ENCODE measurements around the gene FGGY. TPM values are rescaled to one million over a fixed set of nuclear protein-coding genes. Genes with fewer than 3 reads are reported as not detected.
"Not testable (repeated sequence)": the region's sequence is repeated elsewhere in the genome, so short reads cannot be mapped to it uniquely, and the experiment has no call there.

The FGGY gene
- total and polyA plus RNA-seq, 2 donors = 16.6 to 36.9 TPM

DNA sequence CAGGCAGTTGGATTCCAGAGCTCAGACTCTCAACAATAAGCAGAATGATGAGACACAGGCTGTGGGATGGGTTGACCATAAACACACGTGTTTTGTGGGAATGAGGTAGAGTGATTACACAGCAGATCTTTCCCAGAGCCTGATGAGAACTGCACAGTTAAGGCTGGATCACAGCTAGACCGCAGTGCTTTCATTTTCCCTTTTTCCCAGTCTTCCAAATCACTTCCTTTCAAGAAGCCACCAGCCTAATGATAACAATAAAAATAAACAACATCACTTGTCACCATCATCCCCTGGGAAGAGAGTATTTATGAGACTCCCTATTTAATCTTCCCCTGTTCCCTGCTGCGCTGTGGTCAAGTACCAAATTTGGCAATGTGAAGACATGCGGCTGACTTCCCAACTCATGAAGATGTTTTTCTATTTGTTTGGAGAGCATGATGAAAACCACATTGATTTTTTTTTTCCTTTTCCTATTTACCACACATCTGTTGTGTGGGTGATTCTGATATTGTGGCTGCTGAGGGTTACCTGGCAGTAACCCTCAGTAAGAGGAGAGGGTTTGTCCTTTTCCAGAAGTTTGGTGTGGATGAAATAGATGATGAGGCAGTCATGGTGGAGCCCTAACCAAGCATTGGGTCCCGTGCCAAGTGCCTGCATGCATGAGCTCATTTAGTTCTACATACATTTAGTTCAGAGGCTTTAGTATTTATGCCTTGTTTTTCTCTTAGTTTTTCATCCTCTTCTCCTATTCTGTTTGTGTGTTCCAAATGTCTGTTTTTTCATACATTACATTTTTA is 268.9 kb downstream of the FGGY start:
- no peaks in the 10 kb centered on the region for H3K36me3 ChIP-seq (ENCODE audit: insufficient read depth)
- peak overlapping the region; percentile 48 for H3K27ac ChIP-seq (ENCODE audit: low read depth)
- DNase-seq (ENCODE audit: extremely low spot score) = no peak
- H3K4me1 ChIP-seq (ENCODE audit: insufficient read depth) = no peaks in the 10 kb centered on the region
- H3K4me3 ChIP-seq (ENCODE audit: low read depth, low read length) = no peak overlapping the region
- 47% methylated on average over 5 of the region's 5 CpGs for WGBS

DNA sequence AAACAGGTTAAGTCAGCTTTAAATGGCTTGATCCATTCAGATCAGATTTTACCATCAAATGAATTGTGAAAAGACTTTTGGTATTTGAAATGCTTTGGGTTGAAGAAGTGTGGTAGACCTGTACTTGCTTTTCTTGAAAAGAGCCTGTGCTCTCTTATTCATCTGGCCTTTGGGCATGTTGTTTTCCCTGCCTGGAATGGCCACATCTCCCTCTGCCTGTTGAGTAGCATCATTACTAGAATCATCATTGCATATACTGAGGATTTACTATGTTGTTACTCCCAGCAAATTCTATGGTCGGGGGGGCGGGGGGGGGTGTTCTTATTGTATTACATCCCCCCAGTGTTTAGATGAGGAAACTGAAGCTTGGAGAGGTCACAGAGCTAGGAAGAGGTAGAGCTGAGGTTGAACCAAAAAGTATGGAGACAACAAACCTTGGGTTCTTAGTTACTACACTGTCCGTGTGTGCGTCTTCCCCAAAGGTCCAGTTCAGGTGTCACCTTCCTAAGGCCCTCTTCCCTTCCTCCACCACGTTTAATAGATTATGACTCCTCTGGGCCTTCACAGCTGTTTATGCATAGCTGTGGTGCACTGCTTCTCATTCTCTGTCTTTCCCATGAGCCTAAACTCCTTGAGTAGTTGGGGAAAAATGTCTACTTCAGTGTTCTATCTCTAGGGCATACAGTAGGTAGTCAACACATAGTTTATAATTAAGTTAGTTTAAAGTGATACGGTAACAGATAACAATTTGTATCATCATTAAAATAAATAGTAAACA is 271.5 kb downstream of the FGGY start:
- 81% methylated on average over 6 of the region's 6 CpGs for WGBS
- no peaks in the 10 kb centered on the region for H3K4me1 ChIP-seq (ENCODE audit: insufficient read depth)
- H3K36me3 ChIP-seq (ENCODE audit: insufficient read depth) = no peaks in the 10 kb centered on the region
- H3K27ac ChIP-seq (ENCODE audit: low read depth) = no peak overlapping the region
- DNase-seq (ENCODE audit: extremely low spot score) = no peak
- no peak overlapping the region for H3K4me3 ChIP-seq (ENCODE audit: low read depth, low read length)

DNA sequence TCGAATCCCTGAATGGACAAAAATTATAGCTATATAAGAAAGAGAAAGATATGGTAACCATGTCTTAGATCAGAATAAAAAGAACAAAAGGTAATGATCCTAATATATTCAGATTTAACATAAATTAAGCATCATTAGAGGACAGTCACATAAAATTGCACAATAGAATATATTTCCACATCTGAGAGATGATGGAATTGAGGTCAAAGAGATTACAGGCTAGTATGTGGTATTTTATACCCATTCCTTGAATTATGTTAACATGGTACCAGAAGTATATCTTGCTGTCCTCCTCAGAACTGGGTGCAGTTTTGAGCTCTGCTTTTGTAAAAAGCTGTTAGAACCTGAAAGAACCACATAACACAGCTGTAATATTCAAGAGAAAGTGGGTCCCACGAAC is 272.3 kb downstream of the FGGY start:
- Histone ChIP-seq H3K27ac (ENCODE audit: low read depth) (no peak overlapping the region), H3K4me3 (ENCODE audit: low read depth, low read length) (no peak overlapping the region), H3K4me1 (ENCODE audit: insufficient read depth) (no peaks in the 10 kb centered on the region), H3K36me3 (ENCODE audit: insufficient read depth) (no peaks in the 10 kb centered on the region)
- DNase-seq (ENCODE audit: extremely low spot score) = no peak
- WGBS = 90% methylated on average over 2 of the region's 2 CpGs

DNA sequence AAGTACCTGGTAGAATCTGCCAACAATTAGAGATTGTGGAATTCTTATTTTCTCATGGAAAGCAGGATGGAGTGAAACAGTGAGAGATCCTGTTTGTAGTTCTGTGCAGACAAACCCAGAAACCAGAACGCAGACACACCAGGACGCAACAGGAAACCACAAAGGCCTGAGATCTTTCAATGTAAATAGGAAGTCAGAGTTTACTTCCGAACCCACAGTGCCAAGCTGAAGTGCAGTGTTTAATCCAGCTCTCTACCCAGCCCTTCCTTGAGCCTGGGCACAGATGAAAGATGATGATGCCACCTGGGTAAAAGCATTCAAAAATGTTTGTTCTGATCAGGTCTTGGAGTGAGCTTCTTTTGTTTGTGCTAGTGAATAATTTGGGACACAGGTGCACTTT is 273.6 kb downstream of the FGGY start:
- H3K27ac ChIP-seq (ENCODE audit: low read depth) = no peak overlapping the region
- no peaks in the 10 kb centered on the region for H3K4me1 ChIP-seq (ENCODE audit: insufficient read depth)
- DNase-seq (ENCODE audit: extremely low spot score) = no peak
- no peaks in the 10 kb centered on the region for H3K36me3 ChIP-seq (ENCODE audit: insufficient read depth)
- 50% methylated on average over 3 of the region's 3 CpGs for WGBS
- no peak overlapping the region for H3K4me3 ChIP-seq (ENCODE audit: low read depth, low read length)

DNA sequence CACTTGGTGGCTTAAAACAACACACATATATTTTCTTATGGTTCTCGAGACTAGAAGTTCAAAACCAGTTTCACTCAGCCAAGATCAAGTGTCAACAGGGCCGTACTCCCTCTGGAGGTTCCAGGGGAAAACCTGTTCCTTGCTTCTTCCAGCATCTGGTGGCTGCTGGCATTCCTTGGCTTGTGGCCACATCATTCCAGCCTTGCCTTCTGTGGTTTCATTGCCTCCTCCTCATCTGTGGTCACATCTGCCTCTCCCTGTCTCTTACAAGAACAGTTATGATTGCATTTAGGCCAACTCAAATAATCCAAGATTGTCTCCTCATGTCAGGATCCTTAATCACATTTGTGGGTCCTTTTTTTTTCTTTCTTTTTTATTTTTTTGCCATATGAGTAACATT is 277.2 kb downstream of the FGGY start:
- Histone ChIP-seq H3K27ac (ENCODE audit: low read depth) (no peak overlapping the region), H3K4me3 (ENCODE audit: low read depth, low read length) (no peak overlapping the region), H3K4me1 (ENCODE audit: insufficient read depth) (no peaks in the 10 kb centered on the region), H3K36me3 (ENCODE audit: insufficient read depth) (no peaks in the 10 kb centered on the region)
- no peak for DNase-seq (ENCODE audit: extremely low spot score)
- 94% methylated on average over 2 of the region's 2 CpGs for WGBS

DNA sequence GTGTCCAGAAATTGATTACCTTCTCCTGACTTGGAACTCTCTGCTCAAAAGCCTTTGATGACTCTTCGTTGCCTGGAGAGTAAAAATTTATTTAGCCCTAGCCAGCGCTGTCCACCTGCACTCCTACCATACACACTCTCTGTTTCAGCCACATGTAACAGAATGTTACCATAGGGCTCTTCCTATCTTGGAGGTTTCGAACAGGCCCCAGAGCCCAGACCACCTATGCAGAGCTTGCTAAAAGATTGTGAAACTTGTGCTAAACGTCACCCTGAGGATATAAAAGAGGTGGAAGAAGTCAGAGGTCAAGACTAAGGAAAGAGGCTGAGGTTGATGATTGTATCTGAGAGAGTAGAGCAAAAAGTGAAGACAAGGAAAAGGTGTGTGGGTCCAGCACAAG is 280.9 kb downstream of the FGGY start:
- Histone ChIP-seq H3K36me3 (ENCODE audit: insufficient read depth) (no peaks in the 10 kb centered on the region), H3K27ac (ENCODE audit: low read depth) (no peak overlapping the region), H3K4me3 (ENCODE audit: low read depth, low read length) (no peak overlapping the region), H3K4me1 (ENCODE audit: insufficient read depth) (no peaks in the 10 kb centered on the region)
- DNase-seq (ENCODE audit: extremely low spot score) = no peak
- 88% methylated on average over 4 of the region's 4 CpGs for WGBS

DNA sequence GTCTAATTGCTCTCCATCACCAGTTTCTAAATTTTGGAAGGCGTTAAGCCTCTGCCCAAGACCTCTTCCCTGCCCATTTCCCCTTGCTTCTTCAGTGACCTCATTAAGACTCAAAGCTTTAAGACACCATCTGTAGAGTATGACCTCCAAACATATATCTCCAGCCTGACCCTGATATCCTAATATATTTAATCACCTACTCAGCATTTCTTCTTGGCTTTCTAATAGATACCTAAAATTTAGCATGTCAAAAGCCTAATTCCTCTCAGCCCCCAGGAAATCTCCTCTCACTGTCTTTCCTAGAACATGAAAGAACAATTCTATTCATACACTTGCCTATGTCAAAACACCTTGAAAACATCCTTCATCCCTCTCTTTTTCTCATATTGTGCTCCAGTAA is 282.3 kb downstream of the FGGY start:
- Histone ChIP-seq H3K36me3 (ENCODE audit: insufficient read depth) (no peaks in the 10 kb centered on the region), H3K4me1 (ENCODE audit: insufficient read depth) (no peaks in the 10 kb centered on the region), H3K27ac (ENCODE audit: low read depth) (no peak overlapping the region), H3K4me3 (ENCODE audit: low read depth, low read length) (no peak overlapping the region)
- 100% methylated on average over 1 of the region's 1 CpG for WGBS
- DNase-seq (ENCODE audit: extremely low spot score) = no peak

DNA sequence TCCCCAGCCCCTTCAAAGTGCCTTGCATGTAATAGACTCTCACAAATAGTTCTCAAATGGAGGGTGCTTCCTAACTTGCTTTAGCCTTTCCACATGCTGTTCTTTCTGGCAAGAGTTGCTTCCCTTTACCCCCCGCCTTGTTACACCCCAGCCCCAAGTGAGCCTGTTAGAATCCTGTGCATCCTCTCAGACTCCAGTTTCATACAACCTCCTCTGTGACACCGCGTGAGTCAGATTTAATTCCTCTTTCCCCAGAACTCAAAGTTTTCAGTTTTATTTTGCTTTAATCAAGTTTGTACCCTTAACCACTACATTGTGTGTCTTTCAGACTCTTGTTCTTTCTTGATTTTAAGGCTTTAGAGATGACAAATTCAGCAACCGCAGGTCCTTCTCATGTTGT is 283.4 kb downstream of the FGGY start:
- no peak overlapping the region for H3K27ac ChIP-seq (ENCODE audit: low read depth)
- DNase-seq (ENCODE audit: extremely low spot score) = no peak
- no peaks in the 10 kb centered on the region for H3K36me3 ChIP-seq (ENCODE audit: insufficient read depth)
- no peaks in the 10 kb centered on the region for H3K4me1 ChIP-seq (ENCODE audit: insufficient read depth)
- no peak overlapping the region for H3K4me3 ChIP-seq (ENCODE audit: low read depth, low read length)
- 89% methylated on average over 4 of the region's 4 CpGs for WGBS

DNA sequence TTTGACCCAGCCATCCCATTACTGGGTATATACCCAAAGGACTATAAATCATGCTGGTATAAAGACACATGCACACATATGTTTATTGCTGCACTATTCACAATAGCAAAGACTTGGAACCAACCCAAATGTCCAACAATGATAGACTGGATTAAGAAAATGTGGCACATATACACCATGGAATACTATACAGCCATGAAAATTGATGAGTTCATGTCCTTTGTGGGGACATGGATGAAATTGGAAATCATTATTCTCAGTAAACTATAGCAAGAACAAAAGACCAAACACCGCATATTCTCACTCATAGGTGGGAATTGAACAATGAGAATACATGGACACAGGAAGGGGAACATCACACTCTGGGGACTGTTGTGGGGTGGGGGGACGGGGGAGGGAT is 295.5 kb downstream of the FGGY start:
- not testable (repeated sequence) for DNase-seq (ENCODE audit: extremely low spot score); H3K27ac ChIP-seq (ENCODE audit: low read depth); H3K36me3 ChIP-seq (ENCODE audit: insufficient read depth); H3K4me1 ChIP-seq (ENCODE audit: insufficient read depth); H3K4me3 ChIP-seq (ENCODE audit: low read depth, low read length)
- WGBS = 99% methylated on average over 2 of the region's 2 CpGs

- DNase-seq (ENCODE audit: extremely low spot score) = no peak
- Histone ChIP-seq H3K36me3 (ENCODE audit: insufficient read depth) (no peaks in the 10 kb centered on the region), H3K27ac (ENCODE audit: low read depth) (no peak overlapping the region), H3K4me1 (ENCODE audit: insufficient read depth) (no peaks in the 10 kb centered on the region), H3K4me3 (ENCODE audit: low read depth, low read length) (no peak overlapping the region)
- 70% methylated on average over 2 of the region's 2 CpGs for WGBS
These were observed 296.0 kb downstream of the FGGY start for GRCh38 chr1:59592924-59593323.

- H3K27ac ChIP-seq (ENCODE audit: low read depth) = no peak overlapping the region
- no peaks in the 10 kb centered on the region for H3K4me1 ChIP-seq (ENCODE audit: insufficient read depth)
- H3K4me3 ChIP-seq (ENCODE audit: low read depth, low read length) = no peak overlapping the region
- DNase-seq (ENCODE audit: extremely low spot score) = no peak
- no peaks in the 10 kb centered on the region for H3K36me3 ChIP-seq (ENCODE audit: insufficient read depth)
- 61% methylated on average over 5 of the region's 5 CpGs for whole genome bisulfite sequencing
These were observed 297.2 kb downstream of the FGGY start for GRCh38 chr1:59593798-59594790.

- H3K4me3 ChIP-seq (ENCODE audit: low read depth, low read length) = no peak overlapping the region
- no peaks in the 10 kb centered on the region for H3K36me3 ChIP-seq (ENCODE audit: insufficient read depth)
- no peaks in the 10 kb centered on the region for H3K4me1 ChIP-seq (ENCODE audit: insufficient read depth)
- 11% methylated on average over 3 of the region's 3 CpGs for WGBS
- no peak for DNase-seq (ENCODE audit: extremely low spot score)
- H3K27ac ChIP-seq (ENCODE audit: low read depth) = peak overlapping the region; percentile 29
These were observed 298.9 kb downstream of the FGGY start for GRCh38 chr1:59595774-59596173.

DNA sequence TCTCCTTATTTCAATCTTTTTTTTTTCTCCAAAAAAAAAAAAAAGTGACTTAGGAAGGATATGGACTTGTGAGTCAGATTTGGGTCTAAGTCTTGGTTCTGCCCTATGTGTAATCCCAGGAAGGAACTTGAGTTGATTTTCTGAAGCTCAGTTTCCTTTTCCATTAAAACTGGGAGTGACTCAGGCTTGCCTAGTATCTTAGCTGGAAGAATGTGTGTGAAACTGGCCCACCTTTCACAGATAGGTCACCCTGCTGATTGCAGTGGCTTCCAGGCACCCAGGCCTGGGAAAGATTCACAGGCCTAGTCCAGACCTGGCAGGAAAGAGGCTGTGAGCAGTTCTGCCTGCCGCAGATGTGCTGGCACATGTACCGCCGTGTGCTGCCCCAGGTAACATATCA is 299.5 kb downstream of the FGGY start:
- no peak for DNase-seq (ENCODE audit: extremely low spot score)
- H3K4me1 ChIP-seq (ENCODE audit: insufficient read depth) = no peaks in the 10 kb centered on the region
- no peaks in the 10 kb centered on the region for H3K36me3 ChIP-seq (ENCODE audit: insufficient read depth)
- H3K27ac ChIP-seq (ENCODE audit: low read depth) = peak overlapping the region; percentile 77
- 50% methylated on average over 3 of the region's 3 CpGs for WGBS
- H3K4me3 ChIP-seq (ENCODE audit: low read depth, low read length) = no peak overlapping the region
